Occipital lobe (tissue), 2 donors: ENCODE measurements around the gene NCF2. TPM values are rescaled to one million over a fixed set of nuclear protein-coding genes. Genes with fewer than 3 reads are reported as not detected.

Experiments used
- DNase-seq: peaks from one replicate; lab custom pipeline; 2025; lab: John Stamatoyannopoulos, UW
- total RNA-seq: library from RNA; depleted of rRNA; stranded (reverse); fragments of >200 nt; gene quantifications from one replicate; pipeline ENCODE4 v1.2.3, GENCODE V29; 2014

The NCF2 gene
- total RNA-seq, 1 donor from 2014 or later: 4.8 TPM

- no peak for DNase-seq
These were observed 3.8 kb downstream of the NCF2 start for GRCh38 chr1:183586455-183586854.

- no peak for DNase-seq
These were observed 5.2 kb downstream of the NCF2 start for GRCh38 chr1:183585038-183585437.

- DNase-seq: no peak
These were observed 6.1 kb downstream of the NCF2 start for GRCh38 chr1:183584147-183584546.

DNA sequence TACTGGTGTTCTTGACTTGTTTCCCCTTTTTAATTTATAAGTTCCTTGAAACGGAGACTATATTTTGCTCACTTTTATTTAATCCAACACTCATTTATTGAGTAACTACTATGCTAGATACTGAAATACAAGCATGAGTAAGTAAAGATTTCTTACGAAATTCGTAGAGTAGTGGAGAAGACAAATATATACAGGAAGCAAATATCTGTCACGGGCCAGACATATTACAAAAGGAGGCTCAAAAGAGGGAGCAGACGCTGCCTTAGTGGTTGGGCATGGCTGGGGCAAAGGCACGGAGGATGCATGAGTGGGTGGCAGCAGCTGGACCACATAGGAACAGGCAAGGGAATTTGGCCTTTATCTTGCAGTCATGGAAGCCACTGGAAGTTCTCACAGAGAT, 6.8 kb downstream of the NCF2 start:
- no peak for DNase-seq

- no peak for DNase-seq
These were observed 8.1 kb downstream of the NCF2 start for GRCh38 chr1:183582021-183582713.

DNA sequence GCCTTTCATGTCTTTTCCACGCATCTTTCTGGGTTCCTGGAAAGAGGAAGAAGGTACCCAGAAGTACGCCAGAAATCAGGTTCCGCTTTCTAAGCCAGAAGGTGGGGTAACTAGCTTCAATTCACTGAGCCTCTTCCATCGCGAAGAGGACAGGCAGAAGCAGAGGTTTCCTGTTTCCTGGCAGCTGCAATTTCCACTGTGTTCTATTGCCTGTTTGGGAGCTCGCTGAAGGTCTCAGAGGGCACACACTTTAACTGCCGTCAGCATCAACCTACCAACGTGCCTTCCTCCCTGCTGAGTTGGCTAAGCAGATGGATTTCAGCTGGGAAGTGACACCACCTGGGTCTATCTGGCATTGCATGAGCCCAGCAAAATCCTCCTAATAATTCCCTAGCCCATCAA, 10.0 kb downstream of the NCF2 start:
- no peak for DNase-seq

GRCh38 chr1:183578856-183579255, 11.4 kb downstream of the NCF2 start:
- DNase-seq: no peak

DNA sequence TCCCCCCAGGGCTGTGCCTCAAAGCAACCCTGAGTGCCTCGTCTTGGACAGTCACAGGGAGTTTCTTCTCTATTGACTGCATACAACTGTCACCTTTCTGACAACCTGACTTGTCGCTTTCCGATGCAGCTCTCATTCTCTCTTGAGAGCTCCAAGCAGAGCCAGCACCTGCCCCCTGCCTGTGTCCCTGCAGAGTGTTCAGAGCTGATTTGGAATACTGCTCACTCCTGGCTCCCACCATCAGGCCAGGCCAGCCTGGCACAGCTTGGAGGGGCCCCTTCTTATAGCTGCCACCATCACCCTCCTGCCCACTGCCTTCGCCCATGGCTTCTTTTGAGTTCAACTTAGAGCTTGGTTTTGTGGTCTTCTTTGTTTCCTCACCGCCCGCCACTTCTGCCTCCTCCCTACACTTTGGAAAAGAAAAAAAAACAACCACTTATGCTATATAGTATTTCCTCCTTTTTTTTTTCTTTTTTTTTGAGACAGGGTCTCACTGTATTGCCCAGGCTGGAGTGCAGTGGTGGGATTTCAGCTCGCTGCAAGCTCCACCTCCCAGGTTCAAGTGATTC, 12.3 kb downstream of the NCF2 start:
- DNase-seq: no peak

- no peak for DNase-seq
These were observed 13.7 kb downstream of the NCF2 start for GRCh38 chr1:183576537-183576936.

- no peak for DNase-seq
These were observed 14.7 kb downstream of the NCF2 start for GRCh38 chr1:183575606-183576005.

- no peak for DNase-seq
These were observed 17.5 kb downstream of the NCF2 start for GRCh38 chr1:183572721-183573120.

DNA sequence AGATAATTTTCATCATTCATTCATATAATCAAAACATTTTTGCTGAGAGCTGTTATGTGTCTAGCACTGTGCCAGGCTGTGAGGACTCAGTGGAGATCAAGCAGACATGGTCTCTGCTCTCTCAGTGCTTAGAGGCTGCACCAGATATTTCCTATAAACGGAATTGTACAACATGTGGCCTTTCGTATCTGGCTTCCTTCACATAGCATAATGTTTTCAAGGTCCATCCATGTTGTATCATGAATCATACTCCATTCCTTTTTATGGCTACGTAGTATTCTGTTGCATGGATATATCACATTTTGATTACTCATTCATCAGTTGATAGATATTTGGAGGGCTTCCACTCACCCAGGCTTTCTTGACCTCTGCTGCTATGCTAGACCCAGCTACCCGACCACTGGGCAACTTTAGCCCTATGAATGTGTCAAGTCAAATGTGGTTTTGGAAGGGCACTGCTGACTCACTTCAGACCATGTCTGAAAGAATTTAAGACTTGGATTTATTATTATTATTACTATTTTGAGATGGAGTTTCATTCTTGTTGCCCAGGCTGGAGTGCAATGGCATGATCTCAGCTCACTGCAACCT, 18.5 kb downstream of the NCF2 start:
- DNase-seq: no peak

GRCh38 chr1:183570451-183570850, 19.8 kb downstream of the NCF2 start:
- no peak for DNase-seq

- DNase-seq: no peak
These were observed 20.5 kb downstream of the NCF2 start for GRCh38 chr1:183569801-183570200.

GRCh38 chr1:183569141-183569540, 21.1 kb downstream of the NCF2 start:
- no peak for DNase-seq

DNA sequence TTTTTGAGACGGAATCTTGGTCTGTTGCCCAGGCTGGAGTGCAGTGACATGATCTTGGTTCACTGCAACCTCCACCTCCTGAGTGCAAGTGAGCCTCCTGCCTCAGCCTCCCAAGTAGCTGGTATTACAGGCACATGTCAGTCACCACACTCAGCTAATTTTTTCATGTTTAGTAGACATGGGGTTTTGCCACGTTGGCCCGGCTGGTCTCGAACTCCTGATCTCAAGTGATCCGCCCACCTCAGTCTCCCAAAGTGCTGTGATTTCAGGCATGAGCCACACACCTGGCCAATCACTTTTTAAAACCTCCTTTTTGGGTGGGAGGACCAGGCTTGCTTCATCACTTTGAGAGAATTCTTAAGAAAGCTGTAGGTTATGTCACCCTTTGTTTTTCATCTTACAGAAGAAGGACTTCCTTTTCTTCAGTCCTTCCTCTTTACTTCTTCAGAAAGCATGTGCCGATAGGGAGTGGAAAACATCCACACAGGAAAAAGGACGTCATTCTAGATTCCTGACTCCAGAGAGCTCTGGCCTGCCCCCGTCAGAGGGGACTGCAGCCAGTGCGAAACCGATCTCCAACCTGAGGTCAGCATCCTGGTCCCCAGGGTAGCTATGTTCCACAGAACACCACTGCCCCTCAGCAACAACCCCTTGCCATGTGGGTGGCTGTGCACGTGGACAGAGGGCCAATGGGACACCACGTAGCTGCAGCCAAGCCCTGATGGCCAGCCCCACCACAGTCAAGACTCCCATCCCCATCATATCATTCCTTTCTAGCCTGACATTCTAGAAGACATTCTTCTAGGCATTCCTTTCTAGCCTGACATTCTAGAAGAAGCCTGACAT, 21.9 kb downstream of the NCF2 start:
- no peak for DNase-seq

GRCh38 chr1:183567584-183567983, 22.7 kb downstream of the NCF2 start:
- DNase-seq: no peak

GRCh38 chr1:183566026-183566425, 24.2 kb downstream of the NCF2 start:
- no peak for DNase-seq

DNA sequence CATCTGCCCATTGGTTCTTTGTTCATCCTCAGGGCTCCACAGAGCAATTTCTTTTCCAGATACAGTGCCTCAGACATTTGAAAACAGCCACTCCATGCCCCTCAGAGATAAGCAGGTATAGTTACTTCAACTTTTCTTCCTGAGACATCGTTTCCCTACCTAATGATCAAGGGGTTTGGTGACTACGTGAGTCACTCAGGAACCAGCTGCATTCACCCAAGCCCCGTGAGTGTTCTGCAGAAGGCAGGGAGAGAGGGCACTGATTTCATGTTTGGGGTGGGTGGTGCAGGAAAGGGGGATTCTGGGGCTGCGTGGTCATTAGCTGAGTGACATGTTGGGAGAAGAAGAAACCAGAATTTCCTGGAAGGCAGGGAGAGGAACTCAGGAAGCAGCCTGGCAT, 25.0 kb downstream of the NCF2 start:
- no peak for DNase-seq

- DNase-seq: no peak
These were observed 27.6 kb downstream of the NCF2 start for GRCh38 chr1:183562701-183563100.

GRCh38 chr1:183559061-183559460, 31.2 kb downstream of the NCF2 start:
- DNase-seq: no peak

- DNase-seq: no peak
These were observed 35.7 kb downstream of the NCF2 start for GRCh38 chr1:183554577-183554976.
